ENCODE measurements around the gene CASQ1.

- TF ChIP-seq CTCF (IDR thresholded peaks at IDR 0.05) (no peak), POLR2A (IDR thresholded peaks at IDR 0.05) (no peak), EP300 (IDR thresholded peaks at IDR 0.05) (no peak), POLR2AphosphoS5 (IDR thresholded peaks at IDR 0.05) (no peak)
Measured at GRCh38 chr1:160224606-160225005, 34.2 kb downstream of the CASQ1 start.
